Neutrophil (primary cell): ENCODE measurements around the gene L3MBTL4.

Experiments used
- H3K27ac ChIP-seq: fragments of 200-600 bp; sonication (generic); 2 replicates; pipeline ENCODE4 v1.5.1; 2016; ENCODE audit warnings: mild to moderate bottlenecking, moderate library complexity
- H3K27me3 ChIP-seq: fragments of 200-600 bp; sonication (generic); 2 replicates; pipeline ENCODE4 v1.6.0; 2016; ENCODE audit warnings: mild to moderate bottlenecking
- H3K36me3 ChIP-seq: fragments of 200-600 bp; sonication (generic); 2 replicates; pipeline ENCODE4 v1.5.1; 2017
- H3K4me1 ChIP-seq, 2 experiments: fragments of 200-600 bp in 1 of 2; sonication (generic) in 1 of 2; 1 replicate in 1 of 2; 2 replicates in 1 of 2; pipeline versions ENCODE4 v1.5.1 to v1.6.1; 2013 to 2016; ENCODE audit warnings: low read depth in 1 of 2, low read length in 1 of 2, mild to moderate bottlenecking in 1 of 2, moderate library complexity in 1 of 2; ENCODE audit not compliant: control insufficient read depth in 1 of 2, insufficient read depth in 1 of 2
- H3K4me3 ChIP-seq, 2 experiments: fragments of 200-600 bp in 1 of 2; sonication (generic) in 1 of 2; 1 replicate in 1 of 2; 2 replicates in 1 of 2; pipeline ENCODE4 v1.5.1; 2013 to 2016; ENCODE audit warnings: low read depth in 1 of 2, low read length in 1 of 2, mild to moderate bottlenecking in 1 of 2, moderate library complexity in 1 of 2
- H3K9me3 ChIP-seq: fragments of 200-600 bp; sonication (generic); 2 replicates; pipeline ENCODE4 v1.5.1; 2016
- TF ChIP-seq, protein P1 (sequence below): fragments of 200-600 bp; sonication (generic); IDR thresholded peaks from 2 replicates; pipeline ENCODE4 v1.5.1; 2016; ENCODE audit warnings: antibody characterized with exemption

Gene L3MBTL4

DNA sequence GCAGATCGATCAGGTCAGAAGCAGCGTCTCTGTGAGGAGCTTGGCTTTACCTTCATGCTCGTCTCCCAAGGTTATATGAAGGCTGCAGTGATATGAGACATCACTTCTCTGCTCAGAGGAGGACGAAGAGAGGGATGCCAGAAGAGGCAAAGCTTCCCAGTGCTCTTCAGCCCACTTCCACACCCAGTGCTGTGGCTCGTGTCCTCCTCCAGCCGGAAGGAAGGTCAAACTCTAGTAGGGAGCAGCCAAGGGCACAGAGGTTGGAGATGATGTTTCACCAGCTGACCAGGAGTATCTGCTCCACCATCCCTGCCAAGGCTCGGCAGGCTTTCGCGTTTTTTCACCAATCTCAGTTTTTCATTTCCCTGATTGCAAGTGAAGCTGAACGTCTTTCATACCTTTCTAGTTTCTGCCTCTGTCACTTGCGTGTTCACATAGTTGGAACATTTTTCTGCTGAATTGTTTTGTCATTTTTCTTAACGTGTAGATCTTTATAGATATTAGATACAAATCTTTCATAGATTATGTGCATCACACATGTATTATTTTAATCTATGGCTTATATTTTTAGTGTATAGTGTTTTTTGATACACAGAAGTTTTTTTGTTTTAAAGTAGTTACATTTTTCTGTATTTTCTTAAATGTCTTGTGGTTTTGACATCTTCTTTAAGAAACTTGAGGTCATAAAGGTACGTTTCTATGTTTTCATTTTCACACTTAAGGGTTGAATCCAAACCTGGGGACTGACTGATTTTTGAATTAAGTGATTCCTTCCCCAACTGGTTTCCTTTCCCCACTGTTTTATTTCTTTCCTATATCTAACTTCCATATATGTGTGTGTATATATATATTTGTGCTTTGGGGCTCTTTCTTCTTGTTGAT is 23.5 kb upstream of the L3MBTL4 start:
- Histone ChIP-seq H3K4me3 (no peak overlapping the region), H3K27ac (no peak overlapping the region), H3K9me3 (no peaks in the 10 kb centered on the region), H3K4me1 (no peaks in the 10 kb centered on the region), H3K27me3 (no peaks in the 10 kb centered on the region), H3K36me3 (no peaks in the 10 kb centered on the region)
- TF ChIP-seq, protein P1, sequence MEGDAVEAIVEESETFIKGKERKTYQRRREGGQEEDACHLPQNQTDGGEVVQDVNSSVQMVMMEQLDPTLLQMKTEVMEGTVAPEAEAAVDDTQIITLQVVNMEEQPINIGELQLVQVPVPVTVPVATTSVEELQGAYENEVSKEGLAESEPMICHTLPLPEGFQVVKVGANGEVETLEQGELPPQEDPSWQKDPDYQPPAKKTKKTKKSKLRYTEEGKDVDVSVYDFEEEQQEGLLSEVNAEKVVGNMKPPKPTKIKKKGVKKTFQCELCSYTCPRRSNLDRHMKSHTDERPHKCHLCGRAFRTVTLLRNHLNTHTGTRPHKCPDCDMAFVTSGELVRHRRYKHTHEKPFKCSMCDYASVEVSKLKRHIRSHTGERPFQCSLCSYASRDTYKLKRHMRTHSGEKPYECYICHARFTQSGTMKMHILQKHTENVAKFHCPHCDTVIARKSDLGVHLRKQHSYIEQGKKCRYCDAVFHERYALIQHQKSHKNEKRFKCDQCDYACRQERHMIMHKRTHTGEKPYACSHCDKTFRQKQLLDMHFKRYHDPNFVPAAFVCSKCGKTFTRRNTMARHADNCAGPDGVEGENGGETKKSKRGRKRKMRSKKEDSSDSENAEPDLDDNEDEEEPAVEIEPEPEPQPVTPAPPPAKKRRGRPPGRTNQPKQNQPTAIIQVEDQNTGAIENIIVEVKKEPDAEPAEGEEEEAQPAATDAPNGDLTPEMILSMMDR, result no peak

DNA sequence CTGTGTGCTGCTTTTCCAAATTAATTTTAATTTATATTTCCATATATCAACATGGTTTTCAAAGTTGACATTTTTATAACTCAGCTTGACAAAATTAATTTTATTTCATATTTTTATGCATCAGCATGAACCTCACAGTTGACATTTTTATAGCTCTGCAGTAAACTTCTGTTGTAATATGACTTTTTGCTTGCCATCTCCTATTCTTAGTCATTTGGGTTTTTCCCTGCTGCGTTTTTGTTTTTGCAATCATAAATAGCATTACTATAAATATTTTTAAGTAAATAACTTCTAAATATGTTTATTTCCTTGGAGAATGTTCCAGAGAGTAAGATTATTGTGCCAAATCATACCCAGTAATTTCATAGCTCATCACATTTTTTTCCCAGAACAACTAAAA is 21.0 kb upstream of the L3MBTL4 start:
- H3K27me3 ChIP-seq, result no peaks in the 10 kb centered on the region
- H3K36me3 ChIP-seq, result no peaks in the 10 kb centered on the region
- no peak overlapping the region for H3K27ac ChIP-seq
- H3K4me3 ChIP-seq, result no peak overlapping the region
- H3K4me1 ChIP-seq, result no peaks in the 10 kb centered on the region
- H3K9me3 ChIP-seq, result no peaks in the 10 kb centered on the region
- TF ChIP-seq, protein P1, result no peak

DNA sequence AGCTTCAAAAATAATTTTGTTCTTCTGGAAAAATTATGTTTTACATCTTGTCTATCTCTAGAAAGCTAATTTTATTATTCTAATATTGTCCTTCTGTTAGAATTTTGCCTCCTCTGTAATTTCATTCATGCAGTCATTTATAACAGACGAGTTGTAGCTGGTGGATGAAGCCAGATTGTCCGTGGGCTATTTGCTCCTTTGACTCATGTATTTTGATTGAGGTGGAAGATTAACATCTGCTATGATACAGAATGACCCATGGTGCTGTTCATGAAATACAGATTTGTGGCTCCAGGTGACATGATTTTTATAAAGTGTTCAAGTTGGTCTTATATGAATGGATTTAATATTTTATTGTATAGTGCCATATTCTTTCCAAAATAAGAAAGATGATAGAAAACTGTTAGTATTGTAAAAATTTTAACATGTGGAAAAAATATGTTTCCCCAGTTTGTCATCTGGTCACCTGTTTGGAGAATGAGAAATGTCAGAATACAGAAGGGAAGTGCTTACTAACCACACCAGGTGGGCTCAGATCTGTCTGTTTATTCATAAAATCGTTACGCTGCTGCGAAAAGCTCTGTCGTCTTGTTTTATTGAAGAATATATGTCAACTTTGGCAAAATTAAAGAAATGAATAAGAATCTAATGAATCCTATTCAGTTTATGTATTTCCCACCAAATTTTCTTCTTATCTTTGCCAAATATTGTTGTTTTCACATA is 20.4 kb upstream of the L3MBTL4 start:
- no peak overlapping the region for H3K27ac ChIP-seq
- H3K4me1 ChIP-seq, result no peaks in the 10 kb centered on the region
- H3K9me3 ChIP-seq, result no peaks in the 10 kb centered on the region
- TF ChIP-seq, protein P1, result no peak
- no peaks in the 10 kb centered on the region for H3K36me3 ChIP-seq
- no peak overlapping the region for H3K4me3 ChIP-seq
- no peaks in the 10 kb centered on the region for H3K27me3 ChIP-seq

DNA sequence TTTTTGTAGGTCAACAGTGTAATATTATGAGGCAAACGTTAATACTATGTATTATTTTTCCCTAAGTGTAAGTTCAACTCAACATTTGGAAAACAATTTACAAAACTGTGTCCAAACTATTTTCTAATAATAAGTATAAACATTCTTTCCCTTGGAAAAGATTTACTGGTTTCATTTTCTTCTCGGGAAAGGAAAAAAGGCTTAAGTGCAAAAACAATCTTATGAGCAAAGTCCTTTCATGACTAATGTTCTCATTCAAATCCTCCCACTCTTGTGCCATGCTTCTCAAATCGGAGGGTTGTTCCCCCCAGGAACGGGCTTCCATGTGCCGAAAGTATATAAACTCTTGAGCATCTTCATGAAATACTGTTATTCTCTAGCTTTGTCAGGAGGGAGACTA is 19.8 kb upstream of the L3MBTL4 start:
- TF ChIP-seq, protein P1, result no peak
- Histone ChIP-seq H3K4me1 (no peaks in the 10 kb centered on the region), H3K27me3 (no peaks in the 10 kb centered on the region), H3K27ac (no peak overlapping the region), H3K36me3 (no peaks in the 10 kb centered on the region), H3K9me3 (no peaks in the 10 kb centered on the region), H3K4me3 (no peak overlapping the region)

DNA sequence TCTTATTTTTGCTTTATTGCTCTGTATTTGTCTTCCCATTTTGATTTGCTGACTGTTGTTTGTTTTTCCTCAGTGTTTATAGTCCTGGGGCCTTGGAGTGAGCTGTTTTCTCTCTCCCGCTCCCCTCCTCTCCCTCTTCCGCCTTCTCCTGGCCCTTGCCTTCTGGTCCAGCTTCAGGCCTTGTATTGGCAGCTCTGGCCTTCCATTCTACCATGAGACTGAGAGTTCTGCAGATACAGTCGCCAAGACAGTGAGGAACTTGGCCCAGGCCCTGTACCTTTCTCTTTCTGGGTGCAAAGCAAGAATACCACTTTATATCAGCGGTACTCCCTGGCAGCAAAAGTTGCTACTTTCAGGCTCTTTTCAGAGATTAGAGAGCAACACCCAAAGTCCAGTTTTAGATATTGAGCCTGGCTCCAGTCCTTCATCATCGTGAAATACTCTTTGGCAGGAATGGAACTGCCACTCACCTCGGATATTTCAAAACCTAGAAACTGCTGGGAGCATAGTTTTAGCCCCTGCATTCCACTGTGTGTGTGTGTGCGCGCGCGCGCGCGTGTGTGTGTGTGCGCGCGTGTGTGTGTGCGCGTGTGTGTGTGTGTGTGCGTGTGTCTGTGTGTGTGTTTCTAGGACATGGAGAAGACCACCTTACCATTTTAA is 17.1 kb upstream of the L3MBTL4 start:
- H3K4me1 ChIP-seq, result no peaks in the 10 kb centered on the region
- H3K27ac ChIP-seq, result no peak overlapping the region
- H3K4me3 ChIP-seq, result no peak overlapping the region
- TF ChIP-seq, protein P1, result no peak
- H3K36me3 ChIP-seq, result no peaks in the 10 kb centered on the region
- no peaks in the 10 kb centered on the region for H3K27me3 ChIP-seq
- H3K9me3 ChIP-seq, result no peaks in the 10 kb centered on the region
